GM23248 (cell line): ENCODE measurements around the gene TCP11X2.
"Not testable (repeated sequence)": the region's sequence is repeated elsewhere in the genome, so short reads cannot be mapped to it uniquely, and the experiment has no call there.

ENCODE experiments used
- EZH2 ChIP-seq: fragments of 200-600 bp; sonication (generic); IDR thresholded peaks from 2 replicates; pipeline ENCODE4 v1.6.1; 2018; ENCODE audit warnings: antibody characterized with exemption, mild to moderate bottlenecking; ENCODE audit not compliant: insufficient read depth, poor library complexity, severe bottlenecking
- EZH2phosphoT487 ChIP-seq: fragments of 200-600 bp; sonication (generic); IDR thresholded peaks from 2 replicates; pipeline ENCODE4 v1.6.1; 2018; ENCODE audit warnings: antibody characterized with exemption, moderate library complexity, mild to moderate bottlenecking, low read depth; ENCODE audit not compliant: insufficient read depth

- not testable (repeated sequence) for TF ChIP-seq EZH2, EZH2phosphoT487
These were observed at the start of gene TCP11X2 for GRCh38 chrX:102471762-102472220.
